Hematopoietic multipotent progenitor cell treated with erythropoietin and hydrocortisone succinate and interleukin-3 and kit ligand, for 17 days (in vitro differentiated cells): ENCODE measurements around the gene EHBP1L1.

Experiments used
- DNase-seq: peaks from one replicate; pipeline ENCODE4 v3.0.0-alpha.2; 2015; ENCODE audit warnings: low spot score

EHBP1L1 gene

GRCh38 chr11:65577756-65578109 is 1.9 kb downstream of the EHBP1L1 start:
- no peak for DNase-seq

- no peak for DNase-seq
Measured at GRCh38 chr11:65578134-65578533, 2.3 kb downstream of the EHBP1L1 start.

GRCh38 chr11:65578667-65579066 is 2.8 kb downstream of the EHBP1L1 start:
- DNase-seq, result peak; percentile 83

GRCh38 chr11:65579291-65579690 is 3.4 kb downstream of the EHBP1L1 start:
- no peak for DNase-seq

- no peak for DNase-seq
Measured at GRCh38 chr11:65580031-65580692, 4.3 kb downstream of the EHBP1L1 start.

GRCh38 chr11:65580756-65581155 is 4.9 kb downstream of the EHBP1L1 start:
- no peak for DNase-seq

- no peak for DNase-seq
Measured at GRCh38 chr11:65581928-65582327, 6.1 kb downstream of the EHBP1L1 start.

GRCh38 chr11:65583589-65583988 is 7.7 kb downstream of the EHBP1L1 start:
- no peak for DNase-seq

GRCh38 chr11:65584106-65584505 is 8.3 kb downstream of the EHBP1L1 start:
- no peak for DNase-seq

GRCh38 chr11:65584723-65585171 is 8.9 kb downstream of the EHBP1L1 start:
- DNase-seq, result no peak

GRCh38 chr11:65585396-65586246 is 9.8 kb downstream of the EHBP1L1 start:
- DNase-seq, result no peak

- no peak for DNase-seq
Measured at GRCh38 chr11:65586247-65586630, 10.4 kb downstream of the EHBP1L1 start.

GRCh38 chr11:65586676-65587075 is 10.8 kb downstream of the EHBP1L1 start:
- DNase-seq, result no peak

- peak; percentile 86 for DNase-seq
Measured at GRCh38 chr11:65588199-65589054, 12.6 kb downstream of the EHBP1L1 start.

GRCh38 chr11:65589444-65590239 is 13.8 kb downstream of the EHBP1L1 start:
- peak; percentile 42 for DNase-seq

GRCh38 chr11:65590240-65590738 is 14.4 kb downstream of the EHBP1L1 start:
- no peak for DNase-seq

GRCh38 chr11:65591939-65592857 is 16.3 kb downstream of the EHBP1L1 start:
- no peak for DNase-seq

- DNase-seq, result no peak
Measured at GRCh38 chr11:65592858-65593517, 17.1 kb downstream of the EHBP1L1 start.

- DNase-seq, result peak; percentile 64
Measured at GRCh38 chr11:65593518-65594414, 17.9 kb downstream of the EHBP1L1 start.
